Endothelial cell of umbilical vein (primary cell): ENCODE measurements around the gene PRAF2. TPM values are rescaled to one million over a fixed set of nuclear protein-coding genes. Genes with fewer than 3 reads are reported as not detected.

Experiments
- BruUV-seq: library from RNA; stranded (reverse); fragments of 400-500 nt; replicated peaks from 2 replicates; lab custom pipeline; 2021; lab: Mats Ljungman, UMichigan
- CTCF ChIA-PET: fragments of 300-600, 350-600 bp; sonication (Branson Sonifier 250); formaldehyde crosslinking; loops from one replicate; lab custom pipeline; 2021; ENCODE audit warnings: antibody characterized with exemption, inconsistent platforms; lab: Charles Lee
- POLR2A ChIA-PET: fragments of 300-600, 350-600 bp; sonication (Branson Sonifier 250); formaldehyde crosslinking; loops from one replicate; lab custom pipeline; 2021; ENCODE audit warnings: antibody characterized with exemption, inconsistent platforms; lab: Charles Lee
- DNase-seq: peaks from one replicate; pipeline ENCODE4 v3.0.0-alpha.2; 2011; ENCODE audit warnings: low read depth, low spot score
- FAIRE-seq: peaks from 2 replicates; lab custom pipeline; 2011; peaks lifted over from hg19 to GRCh38; lab: Jason Lieb, UNC
- H2AFZ ChIP-seq: 2 replicates; pipeline ENCODE4 v1.6.0; 2012; ENCODE audit warnings: low read depth, low read length, control low read depth, inconsistent platforms
- H3K27ac ChIP-seq: 2 replicates; pipeline ENCODE4 v1.5.1; 2011; ENCODE audit warnings: low read depth, mild to moderate bottlenecking, control low read depth, low read length, moderate library complexity; ENCODE audit not compliant: insufficient read depth
- H3K27me3 ChIP-seq, 2 experiments: 2 replicates each; pipeline versions ENCODE4 v1.6.0 to v1.6.1; 2011; ENCODE audit warnings: low read length in 2 of 2, mixed read lengths in 1 of 2; ENCODE audit not compliant: control insufficient read depth in 2 of 2, insufficient read depth in 2 of 2
- H3K36me3 ChIP-seq, 2 experiments: 2 replicates in 1 of 2; 3 replicates in 1 of 2; pipeline ENCODE4 v1.5.1; 2011; ENCODE audit warnings: low read length in 2 of 2, mild to moderate bottlenecking in 1 of 2, moderate library complexity in 1 of 2; ENCODE audit not compliant: control insufficient read depth in 2 of 2, insufficient read depth in 2 of 2; ENCODE audit errors: extremely low read depth in 1 of 2
- H3K4me1 ChIP-seq: 3 replicates; pipeline ENCODE4 v1.5.1; 2011; ENCODE audit warnings: mild to moderate bottlenecking, low read length; ENCODE audit not compliant: control insufficient read depth, insufficient read depth; ENCODE audit errors: extremely low read depth
- H3K4me2 ChIP-seq: 2 replicates; pipeline ENCODE4 v1.6.1; 2011; ENCODE audit warnings: low read length, control low read depth, mixed read lengths; ENCODE audit not compliant: insufficient read depth
- H3K4me3 ChIP-seq, 3 experiments: fragments of 200-600 bp in 1 of 3; sonication (generic), shearing (Covaris generic) in 1 of 3; replicated peaks in 1 of 3; 2 replicates each; pipeline ENCODE4 v1.5.1; 2011 to 2016; ENCODE audit warnings: control low read depth in 3 of 3, low read length in 3 of 3, mild to moderate bottlenecking in 2 of 3, inconsistent platforms in 1 of 3, low read depth in 1 of 3, moderate library complexity in 1 of 3; ENCODE audit not compliant: insufficient read depth in 1 of 3
- H3K79me2 ChIP-seq: 2 replicates; pipeline ENCODE4 v1.6.0; 2012; ENCODE audit warnings: low read length, inconsistent platforms; ENCODE audit not compliant: control insufficient read depth, insufficient read depth
- H3K9ac ChIP-seq: replicated peaks from 2 replicates; pipeline ENCODE3; 2011; ENCODE audit warnings: low read length, control low read depth; ENCODE audit not compliant: insufficient read depth; ENCODE audit errors: extremely low read depth
- H3K9me1 ChIP-seq: replicated peaks from 3 replicates; pipeline ENCODE4 v1.6.0; 2011; ENCODE audit warnings: mild to moderate bottlenecking, low read length; ENCODE audit not compliant: control insufficient read depth, insufficient read depth; ENCODE audit errors: extremely low read depth
- H3K9me3 ChIP-seq: replicated peaks from 2 replicates; pipeline ENCODE4 v1.5.1; 2012; ENCODE audit warnings: low read length, inconsistent platforms; ENCODE audit not compliant: control insufficient read depth, insufficient read depth
- H4K20me1 ChIP-seq: replicated peaks from 2 replicates; pipeline ENCODE3; 2011; ENCODE audit warnings: mild to moderate bottlenecking, low read length; ENCODE audit not compliant: control insufficient read depth, insufficient read depth; ENCODE audit errors: extremely low read depth
- EZH2 ChIP-seq: IDR thresholded peaks from 2 replicates; pipeline ENCODE4 v1.6.1; 2012; ENCODE audit warnings: borderline replicate concordance, low read depth, mild to moderate bottlenecking, moderate library complexity, low read length, inconsistent platforms; ENCODE audit not compliant: severe bottlenecking
- FOS ChIP-seq: IDR thresholded peaks from 2 replicates; pipeline ENCODE4 v1.6.1; 2011; ENCODE audit warnings: mild to moderate bottlenecking, low read length, moderate library complexity, borderline replicate concordance; ENCODE audit not compliant: insufficient read depth
- JUN ChIP-seq: IDR thresholded peaks from 2 replicates; pipeline ENCODE4 v1.6.1; 2011; ENCODE audit warnings: borderline replicate concordance, low read depth; ENCODE audit not compliant: insufficient read length, insufficient read depth
- POLR2A ChIP-seq: IDR thresholded peaks from 2 replicates; pipeline ENCODE4 v1.6.1; 2012; ENCODE audit warnings: low read depth, mild to moderate bottlenecking, control low read depth, low read length
- POLR2AphosphoS5 ChIP-seq: IDR thresholded peaks from 2 replicates; pipeline ENCODE4 v1.6.1; 2012; ENCODE audit warnings: low read depth, mild to moderate bottlenecking, control low read depth, low read length, moderate library complexity; ENCODE audit not compliant: insufficient read depth
- dilution Hi-C: fragments of 300-500 bp; cut with MboI; formaldehyde crosslinking; loops from one replicate; pipeline ENCODE4 v1.15.0; 2019; ENCODE audit warnings: low sequenced_read_pairs; ENCODE audit not compliant: extremely low pct_ligation_motif_present
- intact Hi-C: fragments of 100-400 bp; cut with micrococcal nuclease; formaldehyde crosslinking; loops from one replicate; pipeline ENCODE4 v1.10.0; 2022
- polyA plus RNA-seq, 4 experiments: library from polyadenylated mRNA; depleted of rRNA in 3 of 4; stranded (reverse) in 3 of 4; unstranded in 1 of 4; fragments of >200 nt; gene quantifications; 2 replicates each; pipeline versions ENCODE4 v1.2.1 to v1.2.3, GENCODE V29; 2011 to 2012; ENCODE audit warnings: missing spikeins in 1 of 4
- total RNA-seq: library from RNA; stranded (reverse); gene quantifications from 2 replicates; pipeline ENCODE4 v1.2.3, GENCODE V29; 2021

PRAF2 gene
- total and polyA plus RNA-seq, 2 donors (not counting 3 experiments of a cell fraction or from before 2014, with no cell fraction given), result 36.2 to 41.6 TPM

DNA sequence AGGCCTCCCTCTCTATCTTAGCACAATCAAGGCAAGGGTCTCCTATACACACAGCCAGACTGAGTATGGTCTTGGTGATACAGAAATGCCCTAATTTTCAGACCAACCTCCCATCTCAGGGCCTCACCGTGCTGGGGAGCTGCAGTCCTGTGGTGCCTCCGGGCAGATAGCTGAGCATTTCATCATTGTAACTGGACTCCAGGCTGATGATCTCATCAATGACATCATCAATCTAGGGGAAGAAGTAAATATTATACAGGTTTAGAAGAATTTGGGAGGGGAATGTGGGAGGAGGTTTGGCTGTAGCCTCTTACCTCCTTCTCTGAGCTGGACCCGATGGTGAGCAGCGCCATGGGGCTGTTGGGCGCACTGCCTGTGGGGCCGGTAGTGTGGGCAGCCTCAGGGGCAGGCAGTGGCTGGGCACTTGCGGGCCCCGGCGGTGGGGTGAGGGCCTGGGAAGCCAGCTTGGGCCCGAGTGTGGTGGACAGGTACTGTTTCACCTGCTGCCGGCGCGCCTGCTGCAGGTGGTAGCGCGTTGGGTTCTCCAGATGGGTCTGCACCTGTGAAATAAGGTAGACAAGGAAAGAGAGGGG, 35.8 kb downstream of the PRAF2 start:
- ChIA-PET CTCF (no interaction called here), POLR2A (no interaction called here)
- H3K9me1 ChIP-seq, result no peaks in the 10 kb centered on the region
- H3K79me2 ChIP-seq, result peaks cover 29% of the 10 kb centered on the region
- H3K4me2 ChIP-seq, result no peak overlapping the region
- H3K27ac ChIP-seq, result no peak overlapping the region
- H3K4me1 ChIP-seq, result peaks cover 28% of the 10 kb centered on the region
- no TSS peak for BruUV-seq
- dilution Hi-C loops (no loop called here), intact Hi-C loops (no loop called here)
- TF ChIP-seq JUN (no peak), FOS (no peak), POLR2AphosphoS5 (no peak), POLR2A (no peak)
- H3K4me3 ChIP-seq, result no peak overlapping the region
- DNase-seq, result no peak
- no peak overlapping the region for H3K9ac ChIP-seq
- H4K20me1 ChIP-seq, result no peaks in the 10 kb centered on the region
- H3K36me3 ChIP-seq, result peaks cover 5 to 24% of the 10 kb centered on the region in 2 experiments
- FAIRE-seq, result no peak
- H3K27me3 ChIP-seq, result no peaks in the 10 kb centered on the region
- H2AFZ ChIP-seq, result no peak overlapping the region
- no peaks in the 10 kb centered on the region for H3K9me3 ChIP-seq

DNA sequence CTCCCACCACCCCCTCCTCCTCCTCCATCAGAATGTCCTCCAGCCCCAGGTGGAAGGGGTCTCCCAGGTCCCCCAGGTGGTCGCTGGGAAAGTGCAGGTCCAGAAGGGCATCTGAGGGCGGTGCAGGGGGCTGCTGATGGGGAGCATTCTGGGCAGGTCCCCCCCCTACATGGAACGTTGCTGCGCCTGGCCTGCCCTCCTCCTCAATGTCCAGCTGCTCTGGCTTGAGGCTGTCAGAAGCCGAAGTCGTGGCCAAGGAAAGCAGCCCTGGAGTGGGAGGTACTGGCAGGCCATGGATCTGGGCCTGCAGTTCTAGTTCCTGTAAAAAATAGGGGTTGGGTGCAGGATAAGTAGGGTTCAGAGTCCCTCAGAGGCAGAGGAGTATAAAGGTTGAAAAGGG, 43.5 kb downstream of the PRAF2 start:
- BruUV-seq, result no TSS peak
- DNase-seq (no peak), FAIRE-seq (no peak)
- TF ChIP-seq EZH2, result no peak
- H3K36me3 ChIP-seq, result peaks cover 0 to 23% of the 10 kb centered on the region in 2 experiments
- no peaks in the 10 kb centered on the region for H3K79me2 ChIP-seq
- intact Hi-C loops (no loop called here), dilution Hi-C loops (no loop called here)
- no peaks in the 10 kb centered on the region for H3K27me3 ChIP-seq
- H3K4me2 ChIP-seq, result no peak overlapping the region
- no peaks in the 10 kb centered on the region for H3K4me1 ChIP-seq
- H3K9me3 ChIP-seq, result no peaks in the 10 kb centered on the region
- ChIA-PET POLR2A (no interaction called here), CTCF (no interaction called here)
- no peak overlapping the region for H2AFZ ChIP-seq
- H4K20me1 ChIP-seq, result no peaks in the 10 kb centered on the region
- no peaks in the 10 kb centered on the region for H3K9me1 ChIP-seq
- no peak overlapping the region for H3K9ac ChIP-seq
- H3K27ac ChIP-seq, result no peak overlapping the region
- no peak overlapping the region for H3K4me3 ChIP-seq
